Activated T-helper 1 cell treated with Interleukin-2 at 50 U/mL for 16 hours (primary cell): ENCODE results near the gene MT1HL1.

Experiments used
- DNase-seq: peaks from one replicate; pipeline ENCODE4 v3.0.0-alpha.2; 2020; ENCODE audit warnings: low read depth

Gene MT1HL1

GRCh38 chr1:237004116-237004515 lies at the start of gene MT1HL1:
TSS of gene MT1HL1 (minus strand) at chr1:237004441. CDS start at chr1:237004372, 69 bp downstream.
- DNase-seq = no peak

GRCh38 chr1:237050915-237051314 lies 46.7 kb upstream of the MT1HL1 start:
- no peak for DNase-seq

- no peak for DNase-seq
These were observed 45.9 kb upstream of the MT1HL1 start for GRCh38 chr1:237050185-237050584.

GRCh38 chr1:237048803-237049202 lies 44.6 kb upstream of the MT1HL1 start:
- DNase-seq = no peak

DNA sequence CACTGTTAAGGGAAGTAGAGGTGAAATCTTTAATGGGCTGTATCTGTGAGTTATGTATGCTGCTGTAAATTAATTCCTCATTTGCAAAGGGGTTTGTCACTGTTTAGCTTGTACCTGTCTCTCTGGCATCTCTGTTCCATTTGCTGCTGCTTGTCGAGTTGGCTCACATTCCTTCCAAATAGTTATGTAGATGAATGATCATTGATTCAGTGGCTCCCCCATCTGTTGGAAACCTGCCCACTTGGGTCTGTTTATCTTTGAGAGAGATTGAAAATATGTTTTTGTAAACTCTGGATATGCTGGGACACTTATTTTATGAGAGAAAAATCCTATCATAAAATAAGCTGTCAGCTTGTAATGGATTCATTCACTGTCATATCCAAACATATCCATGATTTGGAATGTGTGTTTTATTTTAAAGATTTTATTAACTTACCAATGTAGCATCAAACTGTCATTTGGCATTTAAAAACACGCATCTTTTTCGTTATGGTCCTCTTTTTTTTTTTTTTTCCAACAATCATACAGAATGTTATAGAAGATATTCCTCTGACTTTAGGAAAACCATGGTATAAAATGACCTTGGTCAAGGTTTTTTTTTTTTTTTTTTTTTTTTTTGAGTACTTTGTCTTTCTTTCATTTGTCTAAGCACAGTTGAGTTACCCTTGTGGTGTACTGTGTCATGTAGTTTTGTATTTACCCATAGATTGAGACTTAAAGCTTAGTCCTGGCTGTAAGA lies 41.2 kb upstream of the MT1HL1 start:
- no peak for DNase-seq

DNA sequence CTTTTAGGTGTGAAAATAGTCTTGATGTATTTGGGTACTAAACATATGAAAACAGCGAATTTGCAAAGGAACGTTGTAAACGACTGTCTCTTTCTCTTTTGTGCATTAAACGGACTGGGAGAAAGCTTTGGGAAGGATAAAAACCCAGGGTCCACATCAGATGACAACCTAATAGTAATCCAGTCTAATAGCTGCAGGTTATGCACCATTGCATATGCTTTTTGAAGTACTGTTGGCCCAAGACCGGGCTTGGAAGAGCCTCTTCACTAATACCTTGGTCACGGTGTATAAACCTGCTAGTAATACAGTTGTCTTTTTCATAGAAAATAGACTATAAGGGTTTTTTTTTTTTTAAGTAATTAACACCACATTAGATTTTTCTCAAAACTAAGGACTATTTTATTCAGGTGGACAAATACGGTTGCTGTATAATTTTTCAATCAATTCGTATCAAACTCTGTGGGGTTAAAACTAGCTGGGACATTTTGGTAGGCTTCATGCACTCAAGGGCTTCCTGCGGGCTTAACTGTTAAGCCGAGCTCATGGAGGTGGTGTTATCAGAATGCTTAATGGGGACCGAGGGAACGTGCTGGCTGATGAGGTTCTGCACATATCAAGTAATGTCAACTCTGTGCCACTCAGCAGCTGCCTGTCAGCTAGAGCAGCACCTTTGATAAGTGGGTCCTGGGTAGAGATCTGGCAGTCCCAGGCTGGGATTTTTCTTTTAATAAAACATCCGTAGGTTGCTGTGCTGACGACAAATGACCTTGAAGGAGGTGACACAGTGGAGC lies 39.8 kb upstream of the MT1HL1 start:
- DNase-seq = no peak

DNA sequence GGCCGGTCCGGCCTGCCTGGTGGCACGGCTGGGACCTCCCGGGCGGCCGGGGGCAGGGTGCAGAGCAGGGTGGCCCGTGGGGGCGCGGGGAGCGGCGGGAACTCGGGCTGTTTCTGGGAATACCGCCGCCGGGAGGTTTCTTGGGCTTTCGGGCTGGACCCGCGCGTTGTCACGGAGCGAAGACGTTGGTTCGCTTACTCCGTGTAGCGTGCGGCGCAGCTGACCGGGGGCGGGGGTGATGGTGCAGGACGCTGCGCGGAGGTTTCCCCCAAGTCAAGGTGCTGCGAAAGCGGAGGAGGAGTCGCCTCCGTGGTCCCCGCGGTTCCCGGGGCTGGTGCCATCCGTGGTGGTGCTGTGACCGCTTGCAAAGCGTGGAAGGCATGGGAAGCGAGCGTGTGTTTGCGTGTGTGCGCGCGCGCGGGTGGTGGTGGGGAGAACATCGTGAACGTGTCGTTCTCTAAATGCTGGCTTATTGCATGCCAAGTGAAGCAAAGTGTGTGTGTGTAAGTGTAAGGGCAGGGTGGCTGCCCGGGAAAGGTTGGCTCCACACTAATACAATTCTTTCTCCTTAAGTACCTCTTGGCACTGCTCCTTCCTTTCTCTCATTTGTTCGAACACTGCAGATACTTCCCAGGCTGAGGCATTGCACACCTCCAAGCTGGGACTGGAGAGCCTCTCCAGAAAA lies 38.8 kb upstream of the MT1HL1 start:
- no peak for DNase-seq

DNA sequence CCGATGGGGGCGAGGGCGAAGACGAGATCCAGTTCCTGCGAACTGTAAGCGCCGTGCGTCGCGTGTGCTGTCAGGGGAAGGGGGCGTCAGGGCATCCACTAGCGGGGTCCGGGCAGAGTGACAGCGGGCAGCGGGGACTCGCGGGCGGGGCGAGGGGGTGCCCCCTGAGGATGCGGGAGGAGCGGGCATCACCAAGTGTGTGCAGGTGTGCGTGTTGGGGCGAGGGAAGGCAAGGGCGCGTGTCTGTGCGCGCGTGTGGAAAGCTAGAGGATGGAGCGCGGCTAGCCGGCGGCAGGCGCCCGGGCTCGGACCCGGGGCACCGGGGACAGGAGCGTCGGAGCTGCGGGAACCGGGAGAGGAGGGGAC lies 38.3 kb upstream of the MT1HL1 start:
- no peak for DNase-seq

DNA sequence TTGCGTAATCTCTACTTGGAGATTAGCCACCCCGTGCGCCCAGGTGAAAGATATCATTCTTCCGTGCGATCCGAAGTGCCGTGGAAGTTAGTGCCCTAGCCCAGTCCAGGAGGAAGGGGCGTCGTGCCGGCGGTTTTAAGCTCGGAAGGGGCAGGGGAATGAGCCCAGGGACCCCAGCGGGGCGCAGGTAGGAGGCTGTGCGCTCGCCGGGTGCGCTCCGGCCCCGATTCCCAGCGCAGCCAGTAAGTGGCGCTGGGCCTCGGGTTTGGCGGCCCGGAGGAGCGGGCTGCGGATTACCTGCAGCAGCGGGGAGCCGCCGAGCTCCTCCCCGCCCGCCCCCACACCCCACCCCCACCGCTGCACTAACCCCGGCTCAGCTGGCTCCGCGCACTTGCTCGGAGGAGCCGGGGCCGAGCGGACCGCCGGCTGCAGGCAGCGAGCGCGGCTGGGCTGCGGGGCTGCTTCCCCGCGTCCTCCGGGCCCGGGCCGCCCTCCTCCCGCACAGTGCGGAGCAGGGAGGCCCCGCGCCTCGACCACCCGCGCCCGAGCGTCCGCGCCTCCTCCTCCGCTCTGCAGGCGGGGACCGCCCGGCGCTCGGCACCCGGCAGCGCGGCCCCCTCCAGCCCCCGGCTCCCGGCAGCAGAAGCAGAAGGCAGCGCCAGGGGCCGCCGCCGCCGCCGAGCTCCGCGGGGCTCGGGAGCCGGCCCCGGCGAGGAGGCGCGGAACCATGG lies 37.7 kb upstream of the MT1HL1 start, which contains the start of gene RYR2:
RYR2 (plus strand) TSS at position 390 of the 731 bp plus-strand sequence; CDS start at position 728, 338 bp downstream.
- DNase-seq = no peak

- no peak for DNase-seq
These were observed 37.2 kb upstream of the MT1HL1 start for GRCh38 chr1:237041461-237041794.

DNA sequence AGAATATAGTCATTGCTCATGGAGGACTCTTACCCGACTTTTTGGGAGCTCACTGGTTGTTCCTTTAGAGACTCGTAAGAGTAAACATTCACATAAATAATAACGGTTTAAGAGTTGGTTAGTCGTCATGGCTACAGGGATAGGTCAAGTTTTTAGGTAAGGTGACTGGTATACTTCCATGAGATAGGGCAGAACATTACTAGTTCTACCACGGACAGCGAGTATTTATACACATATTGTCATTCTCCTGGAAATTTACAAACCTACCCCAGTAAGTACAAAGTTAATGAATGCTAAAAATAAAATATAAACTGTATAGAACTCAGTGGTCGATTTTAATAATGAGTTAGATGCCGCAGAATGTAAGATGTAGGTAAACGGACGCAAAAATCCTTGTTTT lies 36.6 kb upstream of the MT1HL1 start:
- DNase-seq = no peak

DNA sequence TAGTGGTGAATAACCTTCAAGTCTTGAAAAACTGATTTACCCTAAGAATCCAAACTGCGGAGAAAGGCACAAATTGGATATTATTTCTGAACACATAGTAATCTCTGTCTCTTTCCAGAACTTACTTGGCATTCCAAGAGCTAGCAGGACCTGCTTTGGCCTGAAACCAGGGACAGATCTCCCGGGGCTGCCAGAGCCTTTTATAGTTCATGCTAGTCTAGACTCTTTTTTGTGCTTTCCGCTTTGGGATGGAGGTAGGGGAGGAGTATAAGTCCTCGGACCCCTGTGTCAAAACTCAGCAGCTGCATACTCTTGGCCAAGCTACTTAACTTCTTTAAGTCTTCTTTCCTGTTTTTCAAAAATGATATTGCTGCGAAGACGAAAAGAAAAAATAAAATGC lies 34.0 kb upstream of the MT1HL1 start:
- no peak for DNase-seq

DNA sequence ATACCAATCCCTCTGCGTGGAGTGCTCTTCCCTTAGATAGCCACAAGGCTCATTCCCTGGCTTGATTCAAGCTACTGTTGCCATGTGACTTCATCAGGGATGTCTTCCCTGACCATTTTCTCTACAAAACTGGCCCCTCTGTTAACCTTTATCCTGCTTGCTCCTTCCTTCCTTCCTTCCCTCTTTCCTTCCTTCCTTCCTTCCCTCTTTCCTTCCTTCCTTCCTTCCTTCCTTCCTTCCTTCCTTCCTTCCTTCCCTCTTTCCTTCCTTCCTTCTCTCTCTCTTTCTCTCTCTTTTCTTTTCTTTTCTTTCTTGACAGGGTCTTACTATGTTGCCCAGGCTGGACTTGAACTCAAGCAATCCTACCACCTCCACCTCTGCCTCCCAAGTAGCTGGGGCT lies 31.5 kb upstream of the MT1HL1 start:
- DNase-seq = no peak

GRCh38 chr1:237033804-237034203 lies 29.6 kb upstream of the MT1HL1 start:
- DNase-seq = no peak

GRCh38 chr1:237033061-237033460 lies 28.8 kb upstream of the MT1HL1 start:
- DNase-seq = no peak

- no peak for DNase-seq
These were observed 27.8 kb upstream of the MT1HL1 start for GRCh38 chr1:237032029-237032428.

DNA sequence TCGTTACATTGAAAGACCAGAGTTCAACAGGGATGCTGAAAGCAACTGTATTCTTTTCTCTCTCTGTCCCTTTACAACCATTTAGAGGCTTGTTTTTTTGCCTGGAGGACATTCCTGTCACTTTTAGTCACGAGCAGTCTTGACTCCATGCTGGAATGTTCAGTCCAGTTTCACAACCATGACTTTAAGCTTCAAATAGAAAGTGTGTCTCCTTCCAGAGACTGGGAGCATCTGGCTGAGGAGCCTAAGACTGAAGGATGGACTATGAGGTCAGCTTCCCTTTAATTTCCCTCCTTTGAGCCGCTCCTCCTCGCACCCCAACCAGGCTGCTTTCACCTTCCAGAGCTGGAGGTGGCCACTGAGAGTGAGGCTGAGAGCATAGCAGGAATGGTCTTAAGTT lies 27.2 kb upstream of the MT1HL1 start:
- no peak for DNase-seq

DNA sequence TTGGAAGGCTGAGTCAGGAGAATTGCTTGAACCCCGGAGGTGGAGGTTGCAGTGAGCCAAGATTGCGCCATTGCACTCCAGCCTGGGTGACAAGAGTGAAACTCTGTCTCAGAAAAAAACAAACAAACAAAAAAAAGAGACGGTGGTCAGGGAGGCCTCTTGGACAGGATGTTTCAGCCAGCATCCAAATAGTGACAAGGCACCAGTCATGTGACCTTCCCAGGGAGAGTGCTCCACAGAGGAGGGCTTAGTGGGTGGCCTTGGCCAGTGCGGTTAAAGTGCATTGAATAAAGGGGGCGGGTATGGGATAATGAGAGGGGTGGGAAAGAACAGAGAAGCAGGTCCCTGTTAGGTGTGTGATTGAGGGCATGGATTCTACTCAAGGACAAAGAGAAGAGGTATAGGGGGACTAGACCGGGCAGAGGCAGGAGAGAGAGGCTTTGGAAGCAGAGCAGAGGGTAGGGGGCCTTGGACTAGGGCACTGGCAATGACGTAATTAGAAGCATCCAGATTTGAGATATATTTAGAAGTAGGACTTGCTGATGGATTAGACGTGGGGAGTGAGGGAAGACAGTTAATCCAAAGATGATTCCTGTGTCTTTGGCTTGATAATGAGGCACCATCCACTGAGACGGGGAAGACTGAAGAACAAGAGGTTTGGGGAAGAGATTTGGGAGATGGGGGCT lies 25.8 kb upstream of the MT1HL1 start:
- DNase-seq = no peak

GRCh38 chr1:237029240-237029639 lies 25.0 kb upstream of the MT1HL1 start:
- DNase-seq = no peak

GRCh38 chr1:237025358-237026074 lies 21.3 kb upstream of the MT1HL1 start:
- DNase-seq = no peak

- DNase-seq = no peak
These were observed 14.7 kb upstream of the MT1HL1 start for GRCh38 chr1:237018896-237019295.
